Measurements from ENCODE around the gene KNDC1. TPM values are rescaled to one million over a fixed set of nuclear protein-coding genes. Genes with fewer than 3 reads are reported as not detected.

The KNDC1 gene
- polyA plus RNA-seq, 6 donors from 2014 or later: 0.04 to 0.08 (median 0.08) TPM; not detected in 3

- no peaks in the 10 kb centered on the region for H3K4me1 Mint-ChIP-seq
- no peak for ATAC-seq (ENCODE audit: low read depth in 2 of 2)
- no peak overlapping the region for H3K27ac Mint-ChIP-seq
- no peaks in the 10 kb centered on the region for H3K36me3 Mint-ChIP-seq
- no peak overlapping the region for H3K4me3 Mint-ChIP-seq
- no peaks in the 10 kb centered on the region for H3K9me3 Mint-ChIP-seq
- no peaks in the 10 kb centered on the region for H3K27me3 Mint-ChIP-seq
- DNase-seq: no peak
These were observed 43.0 kb downstream of the KNDC1 start for GRCh38 chr10:133202778-133203651.

- H3K36me3 Mint-ChIP-seq: no peaks in the 10 kb centered on the region
- H3K9me3 Mint-ChIP-seq: no peaks in the 10 kb centered on the region
- no peaks in the 10 kb centered on the region for H3K27me3 Mint-ChIP-seq
- no peak overlapping the region for H3K4me3 Mint-ChIP-seq
- DNase-seq (no peak), ATAC-seq (ENCODE audit: low read depth in 2 of 2) (no peak)
- no peaks in the 10 kb centered on the region for H3K4me1 Mint-ChIP-seq
- no peak overlapping the region for H3K27ac Mint-ChIP-seq
These were observed 43.7 kb downstream of the KNDC1 start for GRCh38 chr10:133203652-133204195.

GRCh38 chr10:133204226-133205015, 44.4 kb downstream of the KNDC1 start:
- no peak for ATAC-seq (ENCODE audit: low read depth in 2 of 2)
- H3K36me3 Mint-ChIP-seq: no peaks in the 10 kb centered on the region
- DNase-seq: no peak

GRCh38 chr10:133205146-133205545, 45.1 kb downstream of the KNDC1 start:
- Mint-ChIP-seq H3K36me3 (no peaks in the 10 kb centered on the region), H3K4me3 (no peak overlapping the region), H3K27me3 (no peaks in the 10 kb centered on the region), H3K27ac (peak overlapping the region in 1 of 6 donors; percentile 56), H3K9me3 (no peaks in the 10 kb centered on the region), H3K4me1 (no peaks in the 10 kb centered on the region)
- no peak for DNase-seq
- no peak for ATAC-seq (ENCODE audit: low read depth in 2 of 2)

More at GRCh38 chr10:133204226-133205015, 44.4 kb downstream of the KNDC1 start:
- H3K9me3 Mint-ChIP-seq: no peaks in the 10 kb centered on the region
- no peaks in the 10 kb centered on the region for H3K4me1 Mint-ChIP-seq
- no peak overlapping the region for H3K4me3 Mint-ChIP-seq
- H3K27me3 Mint-ChIP-seq: no peaks in the 10 kb centered on the region
- H3K27ac Mint-ChIP-seq: no peak overlapping the region

GRCh38 chr10:133206356-133207040, 46.5 kb downstream of the KNDC1 start:
- Mint-ChIP-seq H3K36me3 (no peaks in the 10 kb centered on the region), H3K9me3 (peaks cover 0 to 2% (median 0%) of the 10 kb centered on the region in 7 donors), H3K27me3 (peaks cover 0 to 6% (median 3%) of the 10 kb centered on the region in 3 donors), H3K27ac (peak overlapping the region in 1 of 6 donors; percentile 48), H3K4me1 (peaks cover 0 to 3% (median 0%) of the 10 kb centered on the region in 3 donors), H3K4me3 (no peak overlapping the region)
- ATAC-seq (ENCODE audit: low read depth in 2 of 2): no peak
- DNase-seq: no peak

DNA sequence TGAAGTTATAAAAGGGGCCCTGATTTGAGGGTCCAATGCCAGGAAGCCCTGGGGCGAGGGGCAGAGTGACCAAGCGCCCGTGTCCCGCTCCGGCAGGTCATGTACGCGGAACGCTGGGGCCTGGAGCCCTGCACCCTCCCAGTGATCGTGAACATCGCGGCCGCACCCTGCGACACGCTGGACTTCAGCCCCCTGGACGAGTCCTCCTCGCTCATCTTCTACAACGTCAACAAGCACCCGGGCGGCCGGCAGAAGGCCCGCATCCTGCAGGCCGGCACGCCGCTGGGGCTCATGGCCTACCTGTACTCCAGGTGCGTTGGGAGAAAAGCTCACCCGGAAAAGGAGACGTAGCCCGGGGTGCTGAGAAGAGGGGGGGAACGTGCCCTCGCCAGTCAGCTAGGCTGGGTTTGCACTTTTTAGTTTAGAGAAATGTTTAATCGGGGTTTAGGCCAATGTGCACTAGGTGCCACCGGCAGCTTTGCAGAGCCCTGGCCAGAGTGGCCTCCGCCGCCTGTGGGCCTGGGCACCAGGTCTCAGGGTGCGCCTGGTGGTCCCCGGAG, 47.1 kb downstream of the KNDC1 start:
- ATAC-seq (ENCODE audit: low read depth in 2 of 2): no peak
- DNase-seq: no peak
- Mint-ChIP-seq H3K9me3 (peaks cover 0 to 2% (median 0%) of the 10 kb centered on the region in 7 donors), H3K4me1 (peaks cover 0 to 5% (median 0%) of the 10 kb centered on the region in 3 donors), H3K27ac (no peak overlapping the region), H3K27me3 (peaks cover 0 to 12% (median 9%) of the 10 kb centered on the region in 3 donors), H3K4me3 (no peak overlapping the region), H3K36me3 (no peaks in the 10 kb centered on the region)

GRCh38 chr10:133207627-133208026, 47.6 kb downstream of the KNDC1 start:
- no peaks in the 10 kb centered on the region for H3K36me3 Mint-ChIP-seq
- H3K4me3 Mint-ChIP-seq: no peak overlapping the region
- H3K4me1 Mint-ChIP-seq: peaks cover 0 to 6% (median 0%) of the 10 kb centered on the region in 3 donors
- ATAC-seq (ENCODE audit: low read depth in 2 of 2) (no peak), DNase-seq (no peak)
- peaks cover 0 to 2% (median 0%) of the 10 kb centered on the region in 7 donors for H3K9me3 Mint-ChIP-seq
- no peak overlapping the region for H3K27ac Mint-ChIP-seq
- H3K27me3 Mint-ChIP-seq: peaks cover 0 to 14% (median 13%) of the 10 kb centered on the region in 3 donors

- H3K9me3 Mint-ChIP-seq: peaks cover 0 to 2% (median 0%) of the 10 kb centered on the region in 7 donors
- H3K36me3 Mint-ChIP-seq: no peaks in the 10 kb centered on the region
- no peak for ATAC-seq (ENCODE audit: low read depth in 2 of 2)
- H3K27ac Mint-ChIP-seq: no peak overlapping the region
- peaks cover 0 to 6% (median 0%) of the 10 kb centered on the region in 3 donors for H3K4me1 Mint-ChIP-seq
- DNase-seq: no peak
- no peak overlapping the region for H3K4me3 Mint-ChIP-seq
- peaks cover 0 to 14% (median 13%) of the 10 kb centered on the region in 3 donors for H3K27me3 Mint-ChIP-seq
These were observed 48.4 kb downstream of the KNDC1 start for GRCh38 chr10:133208466-133208865.

DNA sequence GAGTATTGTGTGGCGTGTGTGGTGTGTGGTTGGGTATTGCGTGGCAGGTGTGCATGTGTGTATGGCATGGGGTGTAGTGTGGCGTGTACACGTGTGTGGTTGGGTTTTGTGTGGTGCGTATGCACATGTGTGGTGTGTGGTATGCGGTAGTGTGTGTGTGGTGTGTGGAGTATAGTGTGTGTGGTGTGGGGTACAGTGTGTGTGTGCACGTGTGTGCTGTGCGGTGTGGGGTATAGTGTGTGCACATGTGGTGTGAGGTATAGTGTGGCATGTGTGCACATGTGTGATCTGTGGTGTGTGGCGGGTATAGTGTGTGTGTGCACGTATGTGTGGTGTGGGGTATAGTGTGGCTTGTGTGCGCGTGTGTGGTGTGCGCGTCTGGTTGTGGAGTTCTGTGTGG, 49.1 kb downstream of the KNDC1 start:
- peaks cover 0 to 14% (median 13%) of the 10 kb centered on the region in 3 donors for H3K27me3 Mint-ChIP-seq
- ATAC-seq (ENCODE audit: low read depth in 2 of 2): no peak
- peaks cover 0 to 6% (median 0%) of the 10 kb centered on the region in 3 donors for H3K4me1 Mint-ChIP-seq
- H3K9me3 Mint-ChIP-seq: peaks cover 0 to 2% (median 0%) of the 10 kb centered on the region in 7 donors
- no peak for DNase-seq
- H3K27ac Mint-ChIP-seq: no peak overlapping the region
- H3K4me3 Mint-ChIP-seq: no peak overlapping the region
- H3K36me3 Mint-ChIP-seq: no peaks in the 10 kb centered on the region

DNA sequence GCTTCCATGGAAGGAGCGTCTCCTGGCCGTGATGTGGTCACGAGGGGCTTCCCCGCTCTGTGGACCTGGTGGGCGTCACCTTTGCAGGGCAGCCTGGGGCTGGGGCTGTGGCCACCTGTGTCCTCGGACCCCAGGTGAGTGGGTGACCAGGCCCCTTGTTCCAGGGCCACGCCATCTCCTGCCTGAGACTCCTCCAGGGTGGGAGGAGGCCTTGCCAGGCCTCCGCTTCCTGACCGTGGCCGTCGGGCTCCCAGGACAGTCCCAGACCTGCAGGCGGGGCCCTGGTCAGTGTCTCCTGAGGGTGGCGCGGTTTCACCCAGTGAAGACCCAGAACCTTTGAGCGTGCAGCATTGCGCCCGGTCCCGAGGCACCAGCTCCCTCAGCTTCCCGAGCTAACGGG, 49.6 kb downstream of the KNDC1 start:
- H3K36me3 Mint-ChIP-seq: no peaks in the 10 kb centered on the region
- no peak overlapping the region for H3K4me3 Mint-ChIP-seq
- peaks cover 0 to 2% (median 0%) of the 10 kb centered on the region in 7 donors for H3K9me3 Mint-ChIP-seq

DNA sequence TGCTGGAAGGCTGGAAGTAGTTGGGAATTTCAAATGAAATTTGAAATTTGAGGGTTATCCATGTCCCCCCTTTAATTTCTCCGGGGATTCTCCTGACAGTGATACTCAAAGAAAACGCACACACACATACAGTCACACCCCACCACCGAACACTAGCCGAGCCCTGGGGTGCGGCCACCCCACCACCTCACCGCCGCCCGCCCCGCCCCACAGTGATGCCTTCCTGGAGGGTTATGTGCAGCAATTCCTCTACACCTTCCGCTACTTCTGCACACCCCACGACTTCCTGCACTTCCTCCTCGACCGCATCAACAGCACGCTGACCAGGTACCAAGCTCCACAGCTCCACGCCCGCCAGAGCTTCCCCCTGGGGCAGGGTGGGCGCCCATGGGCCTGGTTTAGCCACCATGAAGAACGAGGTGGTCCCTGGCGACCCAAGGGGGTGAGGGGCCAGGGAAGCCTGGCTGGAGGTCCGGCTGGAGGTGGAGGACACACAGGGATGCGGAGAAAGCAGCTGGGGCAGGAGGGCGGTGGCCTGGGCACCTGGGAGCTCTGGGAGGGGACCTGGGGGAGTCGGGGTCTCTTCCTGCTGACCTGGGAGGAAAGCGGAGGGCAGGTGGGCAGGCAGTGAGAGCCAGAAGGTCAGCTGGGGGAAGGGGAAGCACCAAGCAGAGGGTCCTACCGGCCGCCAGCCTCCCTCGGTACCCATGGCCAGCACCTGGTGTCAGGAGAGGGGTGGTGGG, 50.5 kb downstream of the KNDC1 start:
- Mint-ChIP-seq H3K4me1 (peaks cover 0 to 6% (median 0%) of the 10 kb centered on the region in 3 donors), H3K9me3 (peaks cover 0 to 2% (median 0%) of the 10 kb centered on the region in 7 donors), H3K4me3 (no peak overlapping the region), H3K27me3 (peaks cover 0 to 20% (median 13%) of the 10 kb centered on the region in 3 donors), H3K27ac (no peak overlapping the region), H3K36me3 (no peaks in the 10 kb centered on the region)
- DNase-seq (no peak), ATAC-seq (ENCODE audit: low read depth in 2 of 2) (no peak)

More for the DNA sequence above, 49.6 kb downstream of the KNDC1 start:
- H3K27me3 Mint-ChIP-seq: peaks cover 0 to 14% (median 13%) of the 10 kb centered on the region in 3 donors
- no peak for ATAC-seq (ENCODE audit: low read depth in 2 of 2)
- H3K27ac Mint-ChIP-seq: no peak overlapping the region
- peaks cover 0 to 6% (median 0%) of the 10 kb centered on the region in 3 donors for H3K4me1 Mint-ChIP-seq
- no peak for DNase-seq

Measured in naive B cell (primary cell).